ENCODE data around the gene POLDIP3.

DNA sequence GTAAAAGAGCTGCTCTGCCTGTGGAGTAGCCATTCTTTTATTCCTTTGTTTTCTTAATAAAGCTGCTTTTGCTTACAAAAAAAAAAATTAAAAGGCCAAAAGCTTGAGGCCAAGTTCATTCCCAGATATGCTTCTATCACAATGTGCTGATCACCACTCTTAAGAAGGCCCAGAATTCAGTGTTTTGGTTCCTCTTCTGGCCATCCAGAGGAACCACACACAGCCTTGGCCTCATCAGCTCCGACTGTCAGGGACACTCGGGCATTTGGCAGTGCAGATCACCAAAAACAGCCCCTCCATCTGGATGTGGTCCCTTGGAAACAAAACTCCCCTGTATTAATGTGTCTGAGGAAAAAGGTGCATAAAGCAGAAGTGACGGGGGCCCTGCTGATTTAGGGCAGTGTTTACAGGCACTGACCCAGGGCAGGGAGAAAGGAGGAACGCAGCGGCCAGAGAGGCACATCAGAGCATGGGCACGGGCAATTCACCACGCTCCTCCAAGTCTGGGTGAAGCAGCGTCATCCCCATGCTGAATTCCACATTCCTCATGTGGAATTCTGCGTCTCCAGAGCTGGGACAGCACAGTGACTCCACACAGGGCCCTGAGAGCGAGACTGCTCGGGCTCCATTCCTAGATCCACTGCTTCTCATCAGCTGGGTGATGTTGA is 17.7 kb downstream of the POLDIP3 start:
- TF ChIP-seq, protein P1, sequence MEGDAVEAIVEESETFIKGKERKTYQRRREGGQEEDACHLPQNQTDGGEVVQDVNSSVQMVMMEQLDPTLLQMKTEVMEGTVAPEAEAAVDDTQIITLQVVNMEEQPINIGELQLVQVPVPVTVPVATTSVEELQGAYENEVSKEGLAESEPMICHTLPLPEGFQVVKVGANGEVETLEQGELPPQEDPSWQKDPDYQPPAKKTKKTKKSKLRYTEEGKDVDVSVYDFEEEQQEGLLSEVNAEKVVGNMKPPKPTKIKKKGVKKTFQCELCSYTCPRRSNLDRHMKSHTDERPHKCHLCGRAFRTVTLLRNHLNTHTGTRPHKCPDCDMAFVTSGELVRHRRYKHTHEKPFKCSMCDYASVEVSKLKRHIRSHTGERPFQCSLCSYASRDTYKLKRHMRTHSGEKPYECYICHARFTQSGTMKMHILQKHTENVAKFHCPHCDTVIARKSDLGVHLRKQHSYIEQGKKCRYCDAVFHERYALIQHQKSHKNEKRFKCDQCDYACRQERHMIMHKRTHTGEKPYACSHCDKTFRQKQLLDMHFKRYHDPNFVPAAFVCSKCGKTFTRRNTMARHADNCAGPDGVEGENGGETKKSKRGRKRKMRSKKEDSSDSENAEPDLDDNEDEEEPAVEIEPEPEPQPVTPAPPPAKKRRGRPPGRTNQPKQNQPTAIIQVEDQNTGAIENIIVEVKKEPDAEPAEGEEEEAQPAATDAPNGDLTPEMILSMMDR (IDR thresholded peaks at IDR 0.05), result no peak
- no peak for TF ChIP-seq ZFX (IDR thresholded peaks at IDR 0.05; ENCODE audit: borderline replicate concordance)
